NT2/D1 (cell line): ENCODE data around the gene CARHSP1.
"Not testable (repeated sequence)": the region's sequence is repeated elsewhere in the genome, so short reads cannot be mapped to it uniquely, and the experiment has no call there.

Experiments used
- DNase-seq: peaks from one replicate; pipeline ENCODE4 v3.0.0-alpha.2; 2011; ENCODE audit warnings: low read depth, low spot score
- H3K27me3 ChIP-seq: 2 replicates; pipeline ENCODE4 v1.6.0; 2011; ENCODE audit warnings: mild to moderate bottlenecking; ENCODE audit not compliant: insufficient read length, insufficient read depth
- H3K36me3 ChIP-seq: 2 replicates; pipeline ENCODE4 v1.6.1; 2011; ENCODE audit warnings: mild to moderate bottlenecking, low read length, mixed read lengths; ENCODE audit not compliant: insufficient read depth, insufficient read length
- H3K4me1 ChIP-seq: 2 replicates; pipeline ENCODE4 v1.5.1; 2011; ENCODE audit not compliant: insufficient read depth, insufficient read length
- H3K4me3 ChIP-seq: 2 replicates; pipeline ENCODE4 v1.5.1; 2011; ENCODE audit warnings: low read depth; ENCODE audit not compliant: insufficient read length
- H3K9ac ChIP-seq: 2 replicates; pipeline ENCODE4 v1.6.0; 2011; ENCODE audit warnings: low read depth; ENCODE audit not compliant: insufficient read length
- H3K9me3 ChIP-seq: 2 replicates; pipeline ENCODE4 v1.5.1; 2011; ENCODE audit warnings: mild to moderate bottlenecking, low read length; ENCODE audit not compliant: insufficient read depth
- SUZ12 ChIP-seq: IDR thresholded peaks from 2 replicates; pipeline ENCODE4 v1.6.1; 2011; ENCODE audit not compliant: insufficient read length, insufficient read depth; ENCODE audit errors: extremely low read depth
- YY1 ChIP-seq: IDR thresholded peaks from 2 replicates; pipeline ENCODE4 v1.6.1; 2011; ENCODE audit not compliant: insufficient read length, insufficient read depth
- ZNF274 ChIP-seq: IDR thresholded peaks from 2 replicates; pipeline ENCODE4 v1.6.1; 2011; ENCODE audit warnings: mild to moderate bottlenecking, low read depth, low read length

Gene CARHSP1

DNA sequence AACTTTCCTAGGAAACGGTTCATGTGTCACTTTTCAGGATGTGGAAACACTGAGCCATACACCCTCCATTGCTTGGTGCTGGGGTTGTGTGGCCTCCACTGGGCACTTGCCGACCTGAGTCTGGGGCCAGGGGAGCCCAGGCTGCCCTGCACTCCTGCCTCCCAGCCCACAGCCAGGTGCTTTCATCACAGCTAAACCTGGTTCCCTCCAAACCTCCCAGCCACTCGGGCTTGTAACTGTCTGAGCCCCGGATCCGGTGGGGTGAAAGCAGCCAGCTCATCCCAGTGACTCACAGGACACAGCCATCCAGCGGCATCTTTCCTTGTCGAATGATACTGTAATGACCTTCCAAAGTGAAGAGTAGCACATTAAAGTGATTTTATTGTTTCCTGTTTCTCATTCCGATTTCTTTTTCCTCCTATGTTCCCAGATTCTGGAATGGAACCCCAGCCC lies 19.8 kb downstream of the CARHSP1 start:
- no peaks in the 10 kb centered on the region for H3K9me3 ChIP-seq
- no peak for DNase-seq
- peaks cover 80% of the 10 kb centered on the region for H3K36me3 ChIP-seq
- H3K27me3 ChIP-seq, result no peaks in the 10 kb centered on the region
- TF ChIP-seq ZNF274 (no peak), YY1 (no peak), SUZ12 (no peak)
- no peak overlapping the region for H3K9ac ChIP-seq
- peaks cover 21% of the 10 kb centered on the region for H3K4me1 ChIP-seq
- no peak overlapping the region for H3K4me3 ChIP-seq

DNA sequence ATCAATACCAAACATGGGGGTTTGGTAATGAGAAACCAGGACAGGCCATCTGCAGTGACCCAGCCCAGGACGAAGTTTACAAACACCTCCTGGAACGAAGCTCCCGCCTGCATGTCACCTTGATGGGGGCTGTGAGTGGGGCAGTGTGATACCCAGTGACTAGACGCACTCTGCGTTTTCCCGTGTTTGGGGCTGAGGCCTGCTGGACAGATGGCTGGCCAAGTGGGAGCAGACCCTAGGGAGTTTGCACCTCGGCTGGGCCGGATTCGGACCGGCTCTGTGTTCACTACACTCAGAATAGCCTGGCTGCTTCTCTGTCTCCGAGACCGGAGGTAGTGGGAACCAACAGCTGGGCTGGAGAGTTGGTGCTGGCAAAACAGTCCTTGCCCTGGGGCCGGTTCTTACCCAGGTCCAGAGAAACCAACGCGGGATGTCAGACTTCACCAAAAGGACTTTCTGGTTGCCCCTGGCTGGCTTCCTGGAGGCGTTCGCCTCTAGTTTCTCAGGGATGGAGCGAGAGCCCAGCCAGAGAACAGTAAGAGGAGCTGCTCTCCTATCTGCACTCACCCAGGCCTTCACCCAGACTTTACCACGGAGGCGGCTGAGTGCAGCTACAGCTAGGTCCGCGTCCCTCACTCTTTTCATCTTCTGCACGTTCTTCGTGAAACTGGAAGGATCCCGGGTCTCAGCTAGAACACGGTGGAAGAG lies 20.4 kb downstream of the CARHSP1 start:
- H3K4me3 ChIP-seq, result no peak overlapping the region
- H3K9ac ChIP-seq, result no peak overlapping the region
- no peaks in the 10 kb centered on the region for H3K27me3 ChIP-seq
- H3K4me1 ChIP-seq, result peaks cover 21% of the 10 kb centered on the region
- no peak for DNase-seq
- no peaks in the 10 kb centered on the region for H3K9me3 ChIP-seq
- no peak for TF ChIP-seq YY1
- no peak for TF ChIP-seq SUZ12
- no peak for TF ChIP-seq ZNF274
- H3K36me3 ChIP-seq, result peaks cover 75% of the 10 kb centered on the region

DNA sequence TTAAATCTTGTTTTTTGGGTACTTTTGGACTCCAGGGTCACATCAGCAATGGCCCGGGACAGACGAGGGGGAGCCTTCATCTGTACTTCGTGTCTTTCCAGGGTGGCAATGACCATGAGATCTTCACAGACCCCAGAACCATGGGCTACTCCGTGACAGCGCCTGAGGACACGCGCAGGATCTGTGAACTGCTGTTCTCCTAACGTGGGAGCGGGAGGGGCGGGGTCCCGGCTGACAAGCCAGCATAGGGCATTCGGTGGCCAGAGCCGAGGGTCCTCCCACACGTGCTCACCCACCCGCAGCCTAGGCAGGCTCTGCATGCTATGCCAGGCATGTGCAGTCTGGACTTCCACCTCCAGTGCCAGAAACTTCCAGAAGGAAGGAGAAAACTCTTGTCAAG lies 21.2 kb downstream of the CARHSP1 start:
- Histone ChIP-seq H3K36me3 (peaks cover 67% of the 10 kb centered on the region), H3K27me3 (no peaks in the 10 kb centered on the region), H3K9ac (no peak overlapping the region), H3K4me1 (peaks cover 21% of the 10 kb centered on the region), H3K4me3 (no peak overlapping the region), H3K9me3 (no peaks in the 10 kb centered on the region)
- no peak for DNase-seq
- TF ChIP-seq ZNF274 (no peak), YY1 (no peak), SUZ12 (no peak)

GRCh38 chr16:8847145-8847544 lies 21.7 kb downstream of the CARHSP1 start:
- Histone ChIP-seq H3K36me3 (peaks cover 62% of the 10 kb centered on the region), H3K4me1 (peaks cover 18% of the 10 kb centered on the region), H3K27me3 (no peaks in the 10 kb centered on the region), H3K9ac (no peak overlapping the region), H3K4me3 (no peak overlapping the region), H3K9me3 (no peaks in the 10 kb centered on the region)
- no peak for TF ChIP-seq ZNF274
- TF ChIP-seq SUZ12, result no peak
- no peak for TF ChIP-seq YY1
- no peak for DNase-seq

DNA sequence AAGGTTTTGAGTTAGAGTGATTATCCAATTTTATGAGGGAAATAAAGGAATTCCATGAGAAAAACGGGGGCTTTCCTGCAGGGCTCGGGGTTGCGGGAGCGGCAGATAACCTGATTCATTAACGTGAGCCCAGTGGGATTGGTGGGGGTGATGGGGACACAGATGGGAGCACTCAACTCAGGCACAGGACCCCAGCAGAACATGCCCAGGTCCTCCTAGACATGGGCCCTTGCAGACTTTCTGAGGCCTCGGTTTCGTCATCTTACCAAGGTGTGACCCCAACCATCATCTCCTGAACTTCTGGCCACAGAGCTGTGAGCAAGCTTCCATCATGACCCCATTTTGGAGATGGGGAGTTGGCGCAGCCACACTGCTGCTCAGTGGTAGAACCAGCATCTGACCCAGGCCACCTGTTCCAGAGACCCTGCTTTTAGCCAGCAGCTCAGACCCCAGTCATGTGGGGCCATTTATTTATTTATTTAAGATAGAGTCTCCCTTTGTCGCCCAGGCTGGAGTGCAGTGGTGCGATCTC lies 22.3 kb downstream of the CARHSP1 start:
- peaks cover 16% of the 10 kb centered on the region for H3K4me1 ChIP-seq
- H3K9me3 ChIP-seq, result no peaks in the 10 kb centered on the region
- no peaks in the 10 kb centered on the region for H3K27me3 ChIP-seq
- H3K36me3 ChIP-seq, result peaks cover 56% of the 10 kb centered on the region
- no peak for DNase-seq
- no peak overlapping the region for H3K4me3 ChIP-seq
- TF ChIP-seq YY1, result no peak
- no peak for TF ChIP-seq ZNF274
- TF ChIP-seq SUZ12, result no peak
- no peak overlapping the region for H3K9ac ChIP-seq

- Histone ChIP-seq H3K36me3 (peaks cover 52% of the 10 kb centered on the region), H3K4me1 (peaks cover 16% of the 10 kb centered on the region), H3K4me3 (no peak overlapping the region), H3K9me3 (no peaks in the 10 kb centered on the region), H3K27me3 (no peaks in the 10 kb centered on the region), H3K9ac (no peak overlapping the region)
- DNase-seq, result no peak
- TF ChIP-seq YY1 (no peak), ZNF274 (no peak), SUZ12 (no peak)
Measured at GRCh38 chr16:8845699-8846298, 23.0 kb downstream of the CARHSP1 start.

- peaks cover 30% of the 10 kb centered on the region for H3K36me3 ChIP-seq
- not testable (repeated sequence) for H3K9me3 ChIP-seq, H3K9ac ChIP-seq, H3K4me1 ChIP-seq, DNase-seq, H3K27me3 ChIP-seq, H3K4me3 ChIP-seq
Measured at GRCh38 chr16:8843296-8843695, 25.5 kb downstream of the CARHSP1 start.

DNA sequence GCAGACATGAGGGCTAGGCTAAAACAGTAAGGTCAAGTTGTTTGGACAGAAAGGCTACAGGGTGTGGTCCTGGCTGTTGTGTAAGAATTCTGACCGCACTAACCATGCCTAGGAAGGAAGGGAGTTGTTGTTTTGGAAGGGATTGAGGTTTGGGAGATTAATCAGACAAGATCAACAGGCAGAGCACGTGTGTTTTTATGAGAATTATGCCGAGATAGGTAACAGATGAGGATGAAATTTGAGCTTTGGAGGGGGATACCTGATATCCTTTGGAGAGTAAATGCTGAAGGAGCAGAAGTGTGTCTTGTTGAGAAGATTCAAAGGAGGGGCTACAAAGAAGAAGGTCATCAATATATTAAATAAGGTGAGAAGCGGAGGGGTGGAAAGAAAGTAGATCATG lies 26.8 kb downstream of the CARHSP1 start:
- not testable (repeated sequence) for H3K4me1 ChIP-seq, H3K9ac ChIP-seq, DNase-seq, H3K4me3 ChIP-seq, H3K27me3 ChIP-seq, H3K9me3 ChIP-seq
- peaks cover 22% of the 10 kb centered on the region for H3K36me3 ChIP-seq

DNA sequence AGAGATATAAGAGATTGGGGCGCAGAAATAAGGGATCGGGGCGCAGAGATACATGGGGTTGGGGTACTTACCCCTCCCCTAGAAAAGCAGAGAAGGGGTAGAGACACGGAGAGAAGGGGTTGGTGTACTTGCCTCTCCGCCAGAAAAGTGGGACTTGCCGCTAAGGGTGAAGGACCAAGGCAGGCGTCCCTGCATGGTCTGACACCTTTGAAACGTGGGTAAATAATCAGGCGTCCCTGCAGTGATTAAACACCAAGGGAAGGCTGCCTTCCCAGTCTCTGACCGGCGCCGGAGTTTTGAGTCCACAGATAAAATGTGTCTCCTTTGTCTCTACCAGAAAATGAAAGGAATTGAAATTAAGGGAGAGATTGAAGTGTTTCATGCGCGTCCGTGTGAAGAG lies 31.2 kb downstream of the CARHSP1 start:
- not testable (repeated sequence) for H3K27me3 ChIP-seq, H3K9me3 ChIP-seq, DNase-seq, H3K4me1 ChIP-seq, H3K9ac ChIP-seq, H3K36me3 ChIP-seq, H3K4me3 ChIP-seq

DNA sequence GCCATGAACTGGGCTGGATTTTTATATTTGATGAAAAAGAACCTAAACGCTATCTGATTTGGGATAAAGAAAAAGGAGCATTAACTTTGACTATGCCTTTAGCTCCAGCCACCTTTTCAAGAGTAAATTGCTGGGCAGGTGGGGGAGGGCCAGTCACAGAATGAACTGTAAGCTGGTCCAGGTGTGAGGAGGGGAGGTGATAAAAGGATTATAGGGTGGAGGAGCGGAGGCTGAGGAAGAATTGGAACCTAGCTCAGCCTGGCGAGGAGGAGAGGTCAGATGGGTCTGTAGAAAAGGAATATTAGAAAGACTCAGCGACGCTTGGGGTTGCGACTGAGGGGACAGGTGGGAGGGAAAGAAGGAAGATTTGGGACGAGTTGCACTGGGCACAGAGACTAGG lies 32.0 kb downstream of the CARHSP1 start:
- H3K36me3 ChIP-seq, result peaks cover 13% of the 10 kb centered on the region
- not testable (repeated sequence) for H3K27me3 ChIP-seq, H3K4me1 ChIP-seq, H3K4me3 ChIP-seq, H3K9ac ChIP-seq, H3K9me3 ChIP-seq, DNase-seq
